Tibial nerve (tissue), 4 donors: ENCODE data around the gene MBOAT1. TPM values are rescaled to one million over a fixed set of nuclear protein-coding genes. Genes with fewer than 3 reads are reported as not detected.

ENCODE experiments used
- DNase-seq, 2 donors: peaks; one replicate each; pipeline ENCODE4 v3.0.0-alpha.2; 2019; ENCODE audit warnings: low spot score in 2 of 2
- H3K27ac ChIP-seq, 4 donors: fragments of 200-600 bp; sonication (generic) in 3 of 4; one replicate each; pipeline ENCODE4 v1.5.1; 2017 to 2019; ENCODE audit warnings: mild to moderate bottlenecking in 1 of 4
- H3K27me3 ChIP-seq, 2 donors: fragments of 200-600 bp; sonication (generic) in 1 of 2; one replicate each; pipeline versions ENCODE4 v1.5.1 to v1.6.0; 2017 to 2019
- H3K36me3 ChIP-seq, 3 donors: fragments of 200-600 bp; sonication (generic); one replicate each; pipeline ENCODE4 v1.5.1; 2018 to 2019
- H3K4me1 ChIP-seq, 4 donors: fragments of 200-600 bp; sonication (generic) in 3 of 4; one replicate each; pipeline ENCODE4 v1.5.1; 2017 to 2019
- H3K4me3 ChIP-seq, 4 donors: fragments of 200-600 bp; sonication (generic) in 3 of 4; one replicate each; pipeline ENCODE4 v1.5.1; 2017 to 2019; ENCODE audit warnings: mild to moderate bottlenecking in 1 of 4, moderate library complexity in 1 of 4
- H3K9me3 ChIP-seq, 4 donors: fragments of 200-600 bp; sonication (generic) in 3 of 4; one replicate each; pipeline ENCODE4 v1.5.1; 2017 to 2019
- CTCF ChIP-seq, 5 experiments: fragments of 200-600 bp in 3 of 5; fragments of 450-650 bp in 2 of 5; sonication (generic) in 3 of 5; IDR thresholded peaks; one replicate each; pipeline ENCODE4 v1.5.1; 2016 to 2019; ENCODE audit warnings: antibody characterized with exemption in 5 of 5, mild to moderate bottlenecking in 3 of 5, moderate library complexity in 2 of 5
- EP300 ChIP-seq, 2 donors: sonication (generic); formaldehyde crosslinking; IDR thresholded peaks; one replicate each; pipeline ENCODE4 v1.6.1; 2017; ENCODE audit warnings: antibody characterized with exemption in 2 of 2, mild to moderate bottlenecking in 1 of 2
- POLR2A ChIP-seq, 2 donors: fragments of 450-650 bp; IDR thresholded peaks; one replicate each; pipeline ENCODE4 v1.6.1; 2017; ENCODE audit warnings: antibody characterized with exemption in 2 of 2, mild to moderate bottlenecking in 2 of 2, moderate library complexity in 2 of 2
- WGBS, 2 donors: methylation state at CpG; one replicate each; pipeline ENCODE4 v1.1.5; 2018; 5-methylcytosine and 5-hydroxymethylcytosine counted together
- total RNA-seq, 4 donors: library from RNA; depleted of rRNA; stranded (reverse); fragments of >200 nt; gene quantifications; one replicate each; pipeline ENCODE4 v1.1.0, GENCODE V29; 2016

The MBOAT1 gene
- total RNA-seq, 4 donors from 2014 or later = 12.3 to 25.6 (median 19.2) TPM

GRCh38 chr6:20208687-20209378 lies 3.4 kb downstream of the MBOAT1 start:
- no peak overlapping the region for H3K4me3 ChIP-seq
- WGBS, 2 donors = 66 to 69% methylated on average over 2 of the region's 2 CpGs
- no peaks in the 10 kb centered on the region for H3K9me3 ChIP-seq
- no peaks in the 10 kb centered on the region for H3K27me3 ChIP-seq
- TF ChIP-seq CTCF (IDR thresholded peaks at IDR 0.05) (no peak), POLR2A (IDR thresholded peaks at IDR 0.05) (no peak)
- no peaks in the 10 kb centered on the region for H3K36me3 ChIP-seq
- peaks cover 0 to 83% (median 55%) of the 10 kb centered on the region in 4 donors for H3K4me1 ChIP-seq
- peak overlapping the region in 2 of 4 donors; percentile 19 to 85 for H3K27ac ChIP-seq
- no peak for DNase-seq

- no peaks in the 10 kb centered on the region for H3K9me3 ChIP-seq
- H3K36me3 ChIP-seq = no peaks in the 10 kb centered on the region
- peak overlapping the region in 2 of 4 donors; percentile 53 to 61 for H3K27ac ChIP-seq
- H3K4me3 ChIP-seq = peak overlapping the region in 1 of 4 donors; percentile 6
- DNase-seq = no peak
- H3K27me3 ChIP-seq = no peaks in the 10 kb centered on the region
- H3K4me1 ChIP-seq = peaks cover 0 to 91% (median 51%) of the 10 kb centered on the region in 4 donors
- TF ChIP-seq EP300 (IDR thresholded peaks at IDR 0.05) = no peak
- no peak for TF ChIP-seq CTCF (IDR thresholded peaks at IDR 0.05)
- no peak for TF ChIP-seq POLR2A (IDR thresholded peaks at IDR 0.05)
- 54 to 56% methylated on average over 5 of the region's 5 CpGs for WGBS, 2 donors
Observed at GRCh38 chr6:20207088-20207418, 5.2 kb downstream of the MBOAT1 start.

GRCh38 chr6:20205722-20206161 lies 6.5 kb downstream of the MBOAT1 start:
- Histone ChIP-seq H3K27me3 (no peaks in the 10 kb centered on the region), H3K27ac (peak overlapping the region in 3 of 4 donors; percentile 4 to 61 (median 8)), H3K36me3 (no peaks in the 10 kb centered on the region), H3K4me3 (no peak overlapping the region), H3K9me3 (no peaks in the 10 kb centered on the region), H3K4me1 (peaks cover 0 to 99% (median 59%) of the 10 kb centered on the region in 4 donors)
- 32 to 33% methylated on average over 6 of the region's 6 CpGs for WGBS, 2 donors
- TF ChIP-seq CTCF (IDR thresholded peaks at IDR 0.05) = no peak
- no peak for DNase-seq

GRCh38 chr6:20204512-20204894 lies 7.8 kb downstream of the MBOAT1 start:
- peaks cover 0 to 91% (median 50%) of the 10 kb centered on the region in 4 donors for H3K4me1 ChIP-seq
- DNase-seq = no peak
- no peaks in the 10 kb centered on the region for H3K9me3 ChIP-seq
- no peaks in the 10 kb centered on the region for H3K27me3 ChIP-seq
- 53 to 58% methylated on average over 4 of the region's 4 CpGs for WGBS, 2 donors
- peak overlapping the region in 3 of 4 donors; percentile 20 to 65 (median 61) for H3K27ac ChIP-seq
- no peak for TF ChIP-seq POLR2A (IDR thresholded peaks at IDR 0.05)
- TF ChIP-seq EP300 (IDR thresholded peaks at IDR 0.05) = no peak
- no peak for TF ChIP-seq CTCF (IDR thresholded peaks at IDR 0.05)
- no peaks in the 10 kb centered on the region for H3K36me3 ChIP-seq
- H3K4me3 ChIP-seq = no peak overlapping the region

GRCh38 chr6:20203561-20204511 lies 8.4 kb downstream of the MBOAT1 start:
- TF ChIP-seq POLR2A (IDR thresholded peaks at IDR 0.05) = no peak
- TF ChIP-seq CTCF (IDR thresholded peaks at IDR 0.05) = no peak
- no peak for TF ChIP-seq EP300 (IDR thresholded peaks at IDR 0.05)
- no peaks in the 10 kb centered on the region for H3K27me3 ChIP-seq
- H3K36me3 ChIP-seq = no peaks in the 10 kb centered on the region
- H3K9me3 ChIP-seq = no peaks in the 10 kb centered on the region
- 44 to 47% methylated on average over 7 of the region's 7 CpGs for WGBS, 2 donors
- H3K4me3 ChIP-seq = no peak overlapping the region
- H3K27ac ChIP-seq = peak overlapping the region in 3 of 4 donors; percentile 20 to 65 (median 61)
- DNase-seq = no peak
- peaks cover 0 to 91% (median 45%) of the 10 kb centered on the region in 4 donors for H3K4me1 ChIP-seq
